ENCODE measurements around the gene SRP72.
"Not testable (repeated sequence)": the region's sequence is repeated elsewhere in the genome, so short reads cannot be mapped to it uniquely, and the experiment has no call there.

The SRP72 gene

GRCh38 chr4:56467284-56468096 lies at the start of gene SRP72:
Gene SRP72, plus strand, starts transcription at chr4:56467617. Its CDS starts 19 bp downstream, at chr4:56467636.
- peak; percentile 74 to 84 (median 78) for DNase-seq (ENCODE audit: low read depth in 2 of 3, low spot score in 1 of 3)

- DNase-seq (ENCODE audit: low read depth in 2 of 3, low spot score in 1 of 3): no peak
These were observed 43.2 kb upstream of the SRP72 start for GRCh38 chr4:56424176-56424575.

- DNase-seq (ENCODE audit: low read depth in 2 of 3, low spot score in 1 of 3): peak in 1 of 3 donors; percentile 20
These were observed 42.5 kb upstream of the SRP72 start for GRCh38 chr4:56424697-56425514.

- DNase-seq (ENCODE audit: low read depth in 2 of 3, low spot score in 1 of 3): no peak
These were observed 41.9 kb upstream of the SRP72 start for GRCh38 chr4:56425518-56425917.

- no peak for DNase-seq (ENCODE audit: low read depth in 2 of 3, low spot score in 1 of 3)
These were observed 41.1 kb upstream of the SRP72 start for GRCh38 chr4:56426273-56426672.

- DNase-seq (ENCODE audit: low read depth in 2 of 3, low spot score in 1 of 3): no peak
These were observed 40.2 kb upstream of the SRP72 start for GRCh38 chr4:56427179-56427578.

- DNase-seq (ENCODE audit: low read depth in 2 of 3, low spot score in 1 of 3): no peak
These were observed 37.2 kb upstream of the SRP72 start for GRCh38 chr4:56430203-56430602.

- no peak for DNase-seq (ENCODE audit: low read depth in 2 of 3, low spot score in 1 of 3)
These were observed 34.1 kb upstream of the SRP72 start for GRCh38 chr4:56433280-56433679.

- DNase-seq (ENCODE audit: low read depth in 2 of 3, low spot score in 1 of 3): peak; percentile 20 to 37 (median 21)
These were observed 32.7 kb upstream of the SRP72 start for GRCh38 chr4:56434599-56435139.

- DNase-seq (ENCODE audit: low read depth in 2 of 3, low spot score in 1 of 3): peak; percentile 98
These were observed 32.1 kb upstream of the SRP72 start, which contains the start of gene PPAT for GRCh38 chr4:56435140-56435926. Gene PPAT, minus strand, starts transcription at chr4:56435615. Its CDS starts 138 bp downstream, at chr4:56435477.

- no peak for DNase-seq (ENCODE audit: low read depth in 2 of 3, low spot score in 1 of 3)
These were observed 28.7 kb upstream of the SRP72 start for GRCh38 chr4:56438766-56439165.

GRCh38 chr4:56440983-56441382 lies 26.4 kb upstream of the SRP72 start:
- no peak for DNase-seq (ENCODE audit: low read depth in 2 of 3, low spot score in 1 of 3)

- DNase-seq (ENCODE audit: low read depth in 2 of 3, low spot score in 1 of 3): no peak
These were observed 22.7 kb upstream of the SRP72 start for GRCh38 chr4:56444719-56445118.

- no peak for DNase-seq (ENCODE audit: low read depth in 2 of 3, low spot score in 1 of 3)
These were observed 21.7 kb upstream of the SRP72 start for GRCh38 chr4:56445699-56446098.

GRCh38 chr4:56448301-56448700 lies 19.1 kb upstream of the SRP72 start:
- DNase-seq (ENCODE audit: low read depth in 2 of 3, low spot score in 1 of 3): no peak

- DNase-seq (ENCODE audit: low read depth in 2 of 3, low spot score in 1 of 3): not testable (repeated sequence)
These were observed 17.9 kb upstream of the SRP72 start for GRCh38 chr4:56449475-56449874.

- no peak for DNase-seq (ENCODE audit: low read depth in 2 of 3, low spot score in 1 of 3)
These were observed 17.1 kb upstream of the SRP72 start for GRCh38 chr4:56450342-56450741.

- DNase-seq (ENCODE audit: low read depth in 2 of 3, low spot score in 1 of 3): no peak
These were observed 7.3 kb upstream of the SRP72 start for GRCh38 chr4:56460085-56460484.

- no peak for DNase-seq (ENCODE audit: low read depth in 2 of 3, low spot score in 1 of 3)
These were observed 5.3 kb upstream of the SRP72 start for GRCh38 chr4:56462157-56462556.

GRCh38 chr4:56463711-56464110 lies 3.7 kb upstream of the SRP72 start:
- no peak for DNase-seq (ENCODE audit: low read depth in 2 of 3, low spot score in 1 of 3)

- DNase-seq (ENCODE audit: low read depth in 2 of 3, low spot score in 1 of 3): no peak
These were observed 2.8 kb upstream of the SRP72 start for GRCh38 chr4:56464581-56464980.
